ENCODE data around the gene ZNF710. TPM values are rescaled to one million over a fixed set of nuclear protein-coding genes. Genes with fewer than 3 reads are reported as not detected.

The ZNF710 gene
- total RNA-seq, 3 donors from 2014 or later (not counting 1 experiment from before 2014, with no cell fraction given): 26.5 to 43.1 (median 26.6) TPM

- intact Hi-C loops (cut with micrococcal nuclease): no loop called here
- peaks cover 9% of the 10 kb centered on the region for H3K9me3 ChIP-seq (ENCODE audit: control insufficient read depth, insufficient read depth, low read length)
- ATAC-seq (no peak), DNase-seq (no peak)
- no peaks in the 10 kb centered on the region for H3K4me1 ChIP-seq (ENCODE audit: control insufficient read depth, insufficient read depth, low read length)
- TF ChIP-seq CTCF (IDR thresholded peaks at IDR 0.05): no peak
- Mint-ChIP-seq H3K27ac (no peak overlapping the region), H3K36me3 (peaks cover 9% of the 10 kb centered on the region), H3K4me3 (no peak overlapping the region), H3K9me3 (peaks cover 2 to 3% of the 10 kb centered on the region in 2 donors), H3K27me3 (ENCODE audit: low read depth in 2 of 2) (peaks cover 0 to 3% of the 10 kb centered on the region in 2 donors), H3K4me1 (no peaks in the 10 kb centered on the region)
- H3K27ac ChIP-seq (ENCODE audit: low read length): no peak overlapping the region
- no peaks in the 10 kb centered on the region for H3K27me3 ChIP-seq (ENCODE audit: control insufficient read depth, insufficient read depth, low read length)
- no peak overlapping the region for H3K4me3 ChIP-seq (ENCODE audit: low read length)
- no peaks in the 10 kb centered on the region for H3K36me3 ChIP-seq (ENCODE audit: control insufficient read depth, insufficient read depth, low read length)
- 96% methylated on average over 4 of the region's 6 CpGs for WGBS (ENCODE audit: insufficient coverage)
Measured at GRCh38 chr15:89984421-89985010, 16.6 kb upstream of the ZNF710 start.

- no peaks in the 10 kb centered on the region for H3K36me3 ChIP-seq (ENCODE audit: control insufficient read depth, insufficient read depth, low read length)
- no peaks in the 10 kb centered on the region for H3K27me3 ChIP-seq (ENCODE audit: control insufficient read depth, insufficient read depth, low read length)
- DNase-seq (no peak), ATAC-seq (no peak)
- peaks cover 9% of the 10 kb centered on the region for H3K9me3 ChIP-seq (ENCODE audit: control insufficient read depth, insufficient read depth, low read length)
- TF ChIP-seq CTCF (IDR thresholded peaks at IDR 0.05): no peak
- peaks cover 0 to 3% of the 10 kb centered on the region in 2 donors for H3K27me3 Mint-ChIP-seq (ENCODE audit: low read depth in 2 of 2)
- H3K4me3 Mint-ChIP-seq: no peak overlapping the region
- intact Hi-C loops (cut with micrococcal nuclease): no loop called here
- H3K27ac ChIP-seq (ENCODE audit: low read length): no peak overlapping the region
- WGBS (ENCODE audit: insufficient coverage): 92% methylated on average over 2 of the region's 3 CpGs
- no peak overlapping the region for H3K4me3 ChIP-seq (ENCODE audit: low read length)
- H3K4me1 ChIP-seq (ENCODE audit: control insufficient read depth, insufficient read depth, low read length): no peaks in the 10 kb centered on the region
- peaks cover 2 to 3% of the 10 kb centered on the region in 2 donors for H3K9me3 Mint-ChIP-seq
- no peak overlapping the region for H3K27ac Mint-ChIP-seq
- peaks cover 9% of the 10 kb centered on the region for H3K36me3 Mint-ChIP-seq
- no peaks in the 10 kb centered on the region for H3K4me1 Mint-ChIP-seq
Measured at GRCh38 chr15:89985111-89985510, 16.0 kb upstream of the ZNF710 start.

DNA sequence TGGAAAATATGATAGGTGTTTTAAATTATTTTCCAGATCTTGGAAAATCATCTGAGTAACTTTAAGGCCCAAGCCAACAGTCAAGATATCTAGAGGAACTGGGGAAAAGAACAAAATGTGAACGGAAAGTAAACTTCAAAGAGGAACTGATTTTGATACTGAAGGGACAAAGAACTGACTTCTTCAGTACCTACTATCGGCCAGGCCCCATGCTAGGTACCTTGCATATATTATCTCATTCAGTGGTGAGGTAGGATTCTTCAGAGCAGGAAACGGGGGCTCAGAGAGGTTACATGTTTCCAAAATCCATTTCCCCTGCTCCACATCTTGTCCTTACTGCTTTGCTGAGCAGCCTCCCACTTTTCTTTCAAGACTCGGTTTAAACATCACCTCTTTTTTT is 9.8 kb upstream of the ZNF710 start:
- Histone ChIP-seq H3K9me3 (ENCODE audit: control insufficient read depth, insufficient read depth, low read length) (no peaks in the 10 kb centered on the region), H3K4me1 (ENCODE audit: control insufficient read depth, insufficient read depth, low read length) (no peaks in the 10 kb centered on the region), H3K36me3 (ENCODE audit: control insufficient read depth, insufficient read depth, low read length) (no peaks in the 10 kb centered on the region), H3K27me3 (ENCODE audit: control insufficient read depth, insufficient read depth, low read length) (no peaks in the 10 kb centered on the region), H3K4me3 (ENCODE audit: low read length) (no peak overlapping the region), H3K27ac (ENCODE audit: low read length) (no peak overlapping the region)
- peaks cover 0 to 2% of the 10 kb centered on the region in 2 donors for H3K27me3 Mint-ChIP-seq (ENCODE audit: low read depth in 2 of 2)
- DNase-seq (no peak), ATAC-seq (no peak)
- no peaks in the 10 kb centered on the region for H3K9me3 Mint-ChIP-seq
- no peak for TF ChIP-seq CTCF (IDR thresholded peaks at IDR 0.05)
- 67% methylated on average over 2 of the region's 4 CpGs for WGBS (ENCODE audit: insufficient coverage)
- H3K36me3 Mint-ChIP-seq: no peaks in the 10 kb centered on the region
- H3K4me3 Mint-ChIP-seq: no peak overlapping the region
- H3K27ac Mint-ChIP-seq: no peak overlapping the region
- intact Hi-C loops (cut with micrococcal nuclease): no loop called here
- H3K4me1 Mint-ChIP-seq: peaks cover 0 to 4% of the 10 kb centered on the region in 2 donors

DNA sequence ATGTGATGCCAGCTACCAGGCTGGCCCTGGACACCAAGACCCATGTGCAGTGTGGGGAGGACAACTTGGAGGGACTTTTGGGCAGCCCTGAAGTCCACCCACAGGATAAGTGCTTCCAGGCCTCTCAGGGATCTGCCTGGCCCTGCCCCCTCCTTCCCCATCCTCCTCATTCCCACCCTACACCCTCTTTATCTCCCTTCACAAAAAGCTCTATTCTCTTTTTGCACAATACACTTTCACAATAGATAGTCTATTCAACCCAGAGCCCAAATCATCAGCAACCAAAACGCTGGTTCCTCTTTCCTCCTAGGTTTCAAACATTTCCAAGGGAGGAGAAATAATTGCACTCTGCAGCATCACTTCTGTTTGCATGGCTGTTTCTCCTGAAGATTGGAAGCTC is 7.8 kb upstream of the ZNF710 start:
- no peak for ATAC-seq

More for the DNA sequence above, 7.8 kb upstream of the ZNF710 start:
- Mint-ChIP-seq H3K4me1 (peaks cover 0 to 4% of the 10 kb centered on the region in 2 donors), H3K9me3 (no peaks in the 10 kb centered on the region), H3K27me3 (ENCODE audit: low read depth in 2 of 2) (peaks cover 0 to 2% of the 10 kb centered on the region in 2 donors), H3K36me3 (no peaks in the 10 kb centered on the region), H3K4me3 (no peak overlapping the region), H3K27ac (no peak overlapping the region)
- 61% methylated on average over 1 of the region's 1 CpG for WGBS (ENCODE audit: insufficient coverage)
- intact Hi-C loops (cut with micrococcal nuclease): no loop called here
- H3K27ac ChIP-seq (ENCODE audit: low read length): no peak overlapping the region
- H3K4me1 ChIP-seq (ENCODE audit: control insufficient read depth, insufficient read depth, low read length): no peaks in the 10 kb centered on the region
- TF ChIP-seq CTCF (IDR thresholded peaks at IDR 0.05): no peak
- no peaks in the 10 kb centered on the region for H3K27me3 ChIP-seq (ENCODE audit: control insufficient read depth, insufficient read depth, low read length)
- no peak overlapping the region for H3K4me3 ChIP-seq (ENCODE audit: low read length)
- DNase-seq: no peak
- H3K9me3 ChIP-seq (ENCODE audit: control insufficient read depth, insufficient read depth, low read length): no peaks in the 10 kb centered on the region
- no peaks in the 10 kb centered on the region for H3K36me3 ChIP-seq (ENCODE audit: control insufficient read depth, insufficient read depth, low read length)
